ENCODE measurements around the gene SH3GL1.

The SH3GL1 gene

DNA sequence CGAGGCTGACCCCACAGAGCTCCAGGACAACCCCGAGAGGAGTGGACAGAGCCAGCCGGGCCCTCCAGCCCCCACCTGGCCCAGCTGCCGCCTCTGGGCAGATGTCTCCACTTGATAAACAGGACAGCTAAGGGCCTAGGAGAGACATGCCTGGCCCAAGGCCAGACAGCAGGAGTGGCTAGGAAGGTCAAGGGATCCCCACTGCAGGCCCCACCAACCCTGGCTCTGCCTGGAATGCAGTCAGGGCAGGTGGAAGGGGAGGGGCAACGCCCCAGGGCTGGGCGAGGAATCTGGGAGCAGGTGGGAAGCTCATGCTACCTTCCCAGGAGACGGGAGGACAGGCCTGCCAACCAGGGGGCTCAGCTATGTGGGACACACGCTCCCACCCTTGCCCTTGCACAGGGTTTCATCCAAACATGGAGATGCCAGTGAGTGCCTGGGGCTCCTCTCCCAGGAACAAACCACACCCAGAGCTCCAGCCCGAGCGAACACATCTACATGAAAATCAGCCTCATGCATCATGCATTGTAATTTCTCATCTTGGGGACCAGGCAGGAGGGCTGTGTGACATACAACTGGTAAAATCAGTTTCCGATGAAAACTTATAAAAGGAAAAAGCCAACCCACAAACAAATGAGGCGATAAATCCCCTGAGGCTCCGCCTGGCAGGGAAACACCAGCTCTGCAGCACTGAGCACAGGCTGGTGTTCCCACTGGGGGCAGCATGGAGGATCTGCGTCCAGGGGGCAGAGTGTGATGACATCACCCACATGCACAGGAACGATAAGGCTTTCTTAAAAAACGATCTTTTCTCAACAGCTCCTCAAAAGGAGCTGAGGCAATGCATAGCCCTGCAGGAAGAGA lies 25.0 kb downstream of the SH3GL1 start:
- peak; percentile 86 for DNase-seq (ENCODE audit: low read depth)

DNA sequence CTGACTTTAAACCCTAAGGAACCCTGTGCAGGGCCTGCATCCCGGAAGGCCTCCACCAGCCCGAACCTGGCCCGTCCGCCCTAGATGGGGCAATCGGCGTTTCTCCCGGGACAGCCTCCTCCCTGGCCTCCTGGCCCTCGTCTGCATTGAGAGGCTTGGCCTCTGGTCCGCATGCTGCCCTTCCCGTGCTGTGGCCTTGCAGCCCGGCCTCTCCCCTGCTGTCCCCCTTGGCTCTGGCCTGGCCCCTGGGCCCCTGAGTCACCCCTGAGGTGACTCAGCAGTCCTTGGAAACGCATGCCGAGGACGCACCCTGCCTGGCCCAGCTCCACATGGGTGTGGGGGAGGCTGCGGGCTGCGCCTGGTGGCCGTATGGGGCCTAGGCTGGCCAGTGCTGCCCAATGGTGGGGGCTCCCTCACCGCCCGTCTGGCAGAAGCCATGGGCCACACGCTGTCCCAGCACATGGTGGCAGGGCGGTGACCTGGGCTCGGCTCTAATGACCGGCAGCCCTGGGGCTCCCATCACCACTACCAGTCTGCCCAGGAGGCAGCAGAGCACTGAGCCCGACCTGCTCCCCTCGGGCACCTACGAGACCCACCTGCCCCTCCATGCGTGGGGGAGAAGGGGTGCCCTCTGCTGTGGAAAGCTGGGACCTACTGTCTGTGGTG lies 25.7 kb downstream of the SH3GL1 start:
- peak; percentile 96 for DNase-seq (ENCODE audit: low read depth)

DNA sequence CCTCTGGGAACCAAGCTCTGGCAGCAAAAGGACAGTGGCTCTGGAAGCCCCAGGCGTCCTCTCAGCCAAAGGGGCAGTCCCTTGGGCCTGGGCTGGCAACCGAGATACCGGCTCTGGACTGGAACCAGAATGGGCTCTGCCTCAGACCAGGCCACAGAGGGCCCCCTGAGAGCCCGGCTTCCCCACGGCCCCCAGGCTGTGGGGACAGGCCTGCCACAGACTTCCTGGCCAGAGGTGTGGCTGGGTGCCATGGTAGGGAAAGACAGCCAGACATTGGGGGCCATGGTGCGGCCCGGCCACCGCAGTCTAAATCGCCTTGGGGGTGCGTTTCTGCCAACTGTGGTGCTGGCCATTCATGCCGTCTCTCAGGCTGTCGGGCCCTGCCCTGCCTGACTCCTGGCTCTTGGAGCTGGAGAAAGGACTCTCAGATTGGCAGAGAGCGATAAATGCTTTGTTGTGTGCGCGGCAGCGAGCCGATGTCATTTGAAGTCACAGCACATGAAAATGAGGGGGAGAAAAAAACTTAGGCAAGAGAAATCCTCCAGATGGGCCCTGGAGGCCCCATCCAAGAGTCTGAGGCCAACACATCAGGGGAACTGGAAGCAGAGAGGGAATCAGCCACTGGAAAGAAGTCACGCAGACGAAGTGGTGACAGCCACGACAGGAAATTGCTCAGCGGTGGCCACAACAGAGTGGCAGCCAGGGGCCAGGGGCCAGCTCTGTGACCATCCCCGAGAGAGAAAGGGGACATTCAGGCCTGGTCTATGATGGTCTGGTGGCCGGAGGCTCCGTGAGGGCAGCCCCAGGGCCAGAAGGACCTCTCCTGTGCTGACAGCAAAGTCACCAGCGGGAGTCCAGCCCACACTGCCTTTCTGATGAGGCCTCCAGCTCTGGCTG lies 26.5 kb downstream of the SH3GL1 start:
- DNase-seq (ENCODE audit: low read depth), result no peak

DNA sequence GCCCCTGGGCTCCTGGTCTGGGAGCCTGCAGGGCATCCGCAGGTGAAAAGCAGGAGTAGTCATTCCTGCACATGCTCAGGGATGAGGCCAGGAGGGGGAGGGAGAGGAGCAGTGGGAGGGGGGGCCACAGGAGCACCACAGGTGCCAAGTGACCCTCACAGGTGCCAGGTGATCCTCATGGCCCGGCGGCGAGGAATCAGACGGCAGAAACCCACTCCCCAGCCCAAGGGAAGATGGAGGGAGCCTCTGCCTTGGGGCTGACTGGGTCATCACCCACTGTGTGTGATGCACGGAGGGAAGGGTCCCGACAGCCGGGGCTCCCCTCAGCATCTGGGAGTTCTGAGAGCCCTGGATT lies 27.4 kb downstream of the SH3GL1 start:
- DNase-seq (ENCODE audit: low read depth), result no peak

DNA sequence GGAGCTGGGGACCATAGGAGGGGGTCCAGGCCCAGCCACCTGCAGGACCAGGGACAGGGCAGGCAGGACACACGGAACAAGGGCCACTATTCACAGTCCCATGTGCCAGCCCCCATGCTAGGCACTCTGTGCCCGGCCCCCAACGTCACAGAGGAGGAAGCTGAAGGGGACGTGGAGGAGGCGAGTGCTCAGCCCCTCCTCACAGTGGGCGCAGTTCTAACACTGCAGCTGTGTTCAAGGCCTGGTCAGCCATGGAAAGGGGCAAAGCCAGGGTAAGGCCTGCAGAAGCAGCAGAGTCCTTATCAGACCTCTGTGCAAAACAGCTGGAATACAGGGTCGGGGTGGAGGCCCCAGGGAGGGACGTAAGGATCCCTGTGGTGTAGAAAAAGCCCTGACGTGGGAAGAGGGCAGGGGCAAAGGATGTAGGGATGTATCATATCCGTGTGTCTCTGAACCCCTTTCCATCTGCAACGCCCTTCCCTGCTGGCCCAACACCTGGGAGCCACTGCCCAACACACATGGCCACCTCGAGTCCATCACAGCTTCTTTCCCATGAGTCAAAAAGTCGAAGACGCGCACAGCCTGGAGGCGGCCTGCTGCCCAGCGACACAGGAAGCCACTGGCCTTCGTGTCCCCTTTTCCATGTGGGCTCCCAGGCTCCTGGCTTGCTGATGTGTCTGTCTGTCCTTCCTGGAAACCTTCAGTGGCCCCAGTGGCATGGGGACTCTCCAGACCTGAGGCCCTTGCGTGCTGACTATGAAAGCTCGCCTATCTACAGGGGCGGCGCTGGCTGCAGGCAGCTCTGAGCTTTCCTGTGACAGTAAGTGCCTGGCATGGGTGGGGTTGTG lies 28.0 kb downstream of the SH3GL1 start:
- DNase-seq (ENCODE audit: low read depth), result no peak

DNA sequence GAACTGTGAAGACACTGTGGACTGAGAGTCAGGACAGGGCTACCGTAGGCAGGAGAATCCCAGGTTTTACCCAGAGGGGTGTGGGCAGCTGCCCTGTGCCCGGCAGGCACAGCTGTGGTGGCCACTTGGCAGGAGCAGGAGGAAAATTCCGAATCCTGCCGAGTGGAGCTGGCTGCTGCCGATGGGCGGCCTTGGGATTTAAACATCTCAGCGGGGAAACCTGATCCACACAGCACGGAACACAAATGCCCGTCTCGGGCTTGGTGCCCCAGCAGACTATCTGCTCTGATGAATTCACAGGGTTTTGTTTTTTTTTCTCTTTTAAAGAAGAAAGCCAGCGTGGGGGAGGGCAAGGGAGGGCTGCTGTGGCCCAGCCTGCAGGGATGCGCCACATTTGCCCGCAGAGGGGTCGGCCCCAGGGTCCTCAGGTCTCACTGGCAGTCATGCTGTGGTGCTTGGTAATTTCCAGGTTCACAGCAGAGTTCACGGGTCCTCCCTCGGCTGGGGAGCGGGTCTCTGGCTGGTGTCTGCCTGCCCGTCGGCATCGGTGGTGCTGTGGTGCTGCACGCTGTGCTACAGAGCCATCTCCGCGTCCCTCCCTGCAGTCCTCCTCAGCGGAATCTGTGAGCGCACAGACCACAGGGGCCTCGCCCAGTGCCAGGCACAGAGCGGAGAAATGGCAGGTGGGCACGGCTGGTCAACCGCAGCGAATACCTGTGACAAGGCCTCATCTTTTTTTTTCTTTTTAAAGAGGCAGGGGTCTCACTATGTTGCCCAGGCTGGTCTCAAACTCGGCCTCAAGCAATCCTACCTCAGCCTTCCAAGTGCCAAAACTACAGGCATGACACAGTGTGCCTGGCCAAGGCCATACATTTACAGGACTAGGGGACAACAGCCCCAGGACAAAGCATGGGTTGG lies 28.8 kb downstream of the SH3GL1 start:
- DNase-seq (ENCODE audit: low read depth), result no peak

DNA sequence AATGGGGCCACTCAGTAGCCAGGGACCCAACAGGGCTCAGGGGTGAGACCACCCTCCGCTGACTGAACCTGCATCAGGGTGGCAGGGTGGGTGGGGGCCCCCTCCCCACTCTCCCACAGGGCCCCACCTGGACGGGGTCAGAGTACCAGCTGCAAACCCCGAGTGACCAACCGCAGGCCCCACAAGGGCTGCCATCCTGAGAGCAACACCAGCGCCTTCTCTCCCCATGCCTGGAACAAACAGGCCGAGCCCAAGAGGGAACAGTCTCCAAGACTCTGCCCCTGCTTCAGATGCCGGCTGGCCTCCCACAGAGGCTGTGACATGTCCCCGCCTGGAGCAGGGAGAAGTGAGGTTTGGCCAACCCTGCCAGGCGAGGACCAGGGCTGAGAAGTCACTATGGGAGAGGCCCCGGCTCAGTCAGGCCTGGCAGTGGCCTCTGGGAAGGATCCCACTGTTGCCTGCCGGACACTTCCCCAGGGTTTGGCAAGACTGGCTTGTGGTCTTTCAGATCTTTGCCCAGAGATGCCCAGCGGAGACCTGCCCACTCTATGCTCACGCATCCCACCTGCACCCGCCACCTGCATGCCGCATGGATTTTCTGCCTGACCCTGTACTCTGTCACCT lies 29.8 kb downstream of the SH3GL1 start:
- DNase-seq (ENCODE audit: low read depth), result no peak

DNA sequence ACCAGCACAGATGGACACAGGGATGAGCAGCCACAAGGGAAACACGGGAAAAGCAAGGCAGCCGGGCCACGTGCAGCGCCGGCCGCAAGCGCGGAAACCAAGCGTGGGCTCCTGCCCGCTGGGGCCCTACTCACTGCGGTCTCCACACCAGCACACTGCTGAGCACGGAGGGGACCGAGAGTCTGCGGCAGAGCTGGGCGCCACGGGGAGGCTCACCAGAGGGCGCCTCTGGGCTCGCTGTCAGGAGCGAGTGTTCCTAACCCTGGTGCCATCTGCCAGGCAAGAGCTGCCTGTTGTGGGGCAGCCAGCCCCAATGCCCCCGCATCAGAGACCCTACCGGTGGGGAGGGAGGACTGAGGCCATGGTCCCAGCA lies 30.5 kb downstream of the SH3GL1 start:
- no peak for DNase-seq (ENCODE audit: low read depth)

DNA sequence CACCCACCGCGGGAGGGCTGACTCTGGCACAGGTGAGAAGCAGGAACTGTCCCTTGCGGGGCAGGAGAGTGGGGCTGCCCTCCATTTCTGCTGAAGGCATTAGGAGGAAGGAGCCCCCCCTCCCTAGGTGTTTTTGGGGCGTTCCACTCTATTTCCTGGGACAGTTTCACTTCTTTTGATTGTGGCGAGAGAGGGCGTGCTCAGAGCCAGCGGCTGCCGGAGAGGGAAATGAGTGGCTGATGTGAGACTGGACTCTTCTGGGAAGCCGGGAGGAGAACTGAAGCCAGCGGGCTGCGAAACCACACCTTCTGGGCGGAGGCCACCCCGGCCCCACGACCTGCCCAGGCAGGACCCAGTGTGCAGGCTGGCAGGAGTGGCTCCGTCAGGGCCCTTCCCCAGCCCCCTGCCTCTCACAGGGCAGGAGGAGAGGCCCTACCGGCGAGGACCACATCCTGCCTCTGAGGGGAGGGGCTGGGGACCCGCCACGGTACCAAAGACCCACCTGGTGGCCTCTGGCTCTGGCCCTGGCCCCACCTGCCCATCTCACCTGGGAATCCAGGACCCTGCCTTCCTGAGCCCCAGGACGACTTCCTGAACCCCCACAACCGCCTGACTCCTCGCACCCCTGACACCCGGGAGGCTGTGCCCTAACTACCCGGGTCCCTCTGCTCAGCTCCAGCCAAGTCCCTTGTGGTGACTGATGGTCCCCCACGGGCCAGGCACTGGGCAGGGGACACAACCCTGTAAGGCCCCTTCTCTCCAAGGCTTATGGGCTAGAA lies 31.0 kb downstream of the SH3GL1 start:
- no peak for DNase-seq (ENCODE audit: low read depth)

DNA sequence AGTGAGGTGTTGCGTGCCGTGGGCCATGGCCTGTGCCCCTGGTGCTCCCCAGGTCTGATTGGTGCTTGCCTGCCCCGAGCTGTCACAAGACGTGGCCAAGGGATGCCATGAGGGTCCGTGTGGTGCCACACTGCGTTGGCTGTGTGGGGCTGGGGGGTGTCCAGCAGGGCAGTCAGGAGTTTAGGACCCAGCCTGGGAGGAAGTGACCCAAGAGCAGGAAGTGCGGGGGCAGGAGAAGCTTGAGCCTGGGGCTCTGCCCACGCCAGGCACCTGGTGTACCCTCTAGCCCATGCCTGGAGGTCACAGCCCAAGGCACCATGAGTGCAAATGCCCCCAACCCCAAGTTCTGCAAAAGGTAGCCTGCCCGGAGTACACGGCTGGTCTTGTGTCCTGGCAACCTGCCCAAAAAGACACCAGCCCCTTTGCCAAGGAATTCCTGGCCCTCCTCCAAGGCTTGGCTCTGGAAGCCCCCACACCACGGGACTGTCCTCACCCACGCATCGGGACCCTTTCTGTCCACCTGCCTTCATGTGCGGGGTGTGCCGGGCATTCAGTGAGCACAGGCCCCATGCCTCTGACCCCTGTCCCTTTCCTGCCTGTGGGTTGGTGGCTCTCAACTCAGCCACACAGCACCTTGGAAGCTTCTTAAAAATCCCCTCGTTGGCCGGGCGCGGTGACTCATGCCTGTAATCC lies 32.1 kb downstream of the SH3GL1 start:
- no peak for DNase-seq (ENCODE audit: low read depth)

DNA sequence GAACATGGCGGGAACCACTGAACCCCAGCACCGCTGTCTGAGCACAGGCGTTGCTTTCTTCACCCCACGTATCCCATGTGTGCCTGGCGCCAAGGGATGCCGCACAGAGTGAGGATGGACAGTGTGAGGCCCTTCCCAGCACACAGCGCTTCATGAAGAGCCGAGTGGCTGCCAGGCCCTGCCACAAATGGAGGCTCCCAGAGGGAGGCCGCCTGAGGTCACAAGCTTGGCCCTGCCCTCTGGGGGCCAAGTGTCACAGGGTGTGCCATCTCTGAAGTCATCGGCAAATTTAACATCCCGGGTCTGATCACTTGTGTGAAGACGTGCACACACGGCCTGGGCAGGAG lies 32.6 kb downstream of the SH3GL1 start:
- DNase-seq (ENCODE audit: low read depth), result no peak

DNA sequence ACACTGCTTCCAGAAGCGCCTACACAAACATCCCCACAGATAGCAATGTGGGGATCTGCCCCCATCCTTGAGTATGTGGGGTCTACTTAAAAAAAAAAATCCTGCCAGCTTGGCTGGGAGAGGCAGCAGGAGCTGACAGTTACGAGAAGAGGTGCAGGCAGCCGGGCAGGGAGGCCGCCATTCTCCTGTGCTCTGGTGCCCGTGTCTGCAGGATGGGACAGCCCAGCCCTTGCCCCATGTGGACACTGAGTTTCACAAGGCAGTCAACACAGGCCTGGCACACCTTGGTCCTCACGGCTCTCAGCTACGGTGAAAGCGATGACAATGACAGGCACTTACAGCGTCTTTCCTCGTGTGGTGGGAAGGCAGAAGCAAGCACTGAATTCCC lies 33.0 kb downstream of the SH3GL1 start:
- no peak for DNase-seq (ENCODE audit: low read depth)

DNA sequence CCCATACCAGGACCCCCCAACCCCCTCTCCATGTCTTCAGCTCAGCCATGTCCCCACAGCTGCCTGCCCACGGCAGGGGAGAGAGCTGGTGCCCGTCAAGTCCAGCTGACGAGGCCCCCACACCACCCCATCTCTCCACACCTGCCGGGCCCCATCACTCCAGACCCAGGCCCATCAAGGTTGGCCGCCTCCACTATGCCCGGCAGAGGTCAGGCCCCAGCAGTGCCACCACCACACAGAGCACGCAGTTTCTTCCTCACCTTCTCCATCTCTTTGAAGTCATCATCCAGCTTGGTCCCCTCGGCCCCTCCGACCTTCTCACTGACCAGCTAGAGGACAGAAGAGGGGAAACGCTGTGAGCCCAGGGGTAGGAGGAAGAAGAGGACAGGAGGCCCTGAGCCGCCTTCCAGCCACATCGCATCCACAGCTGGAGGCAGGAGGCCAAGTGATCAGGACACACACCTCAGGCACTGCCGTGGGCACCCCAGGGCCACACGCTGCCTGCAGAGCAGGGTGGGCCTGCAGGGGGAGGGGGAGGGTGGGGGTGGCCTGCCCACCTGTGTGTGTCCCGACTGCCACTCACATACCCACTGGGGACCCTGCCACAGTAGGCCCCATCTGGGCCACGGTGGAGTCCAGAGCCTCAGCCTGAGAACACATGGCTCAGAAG lies 33.5 kb downstream of the SH3GL1 start:
- DNase-seq (ENCODE audit: low read depth), result no peak

DNA sequence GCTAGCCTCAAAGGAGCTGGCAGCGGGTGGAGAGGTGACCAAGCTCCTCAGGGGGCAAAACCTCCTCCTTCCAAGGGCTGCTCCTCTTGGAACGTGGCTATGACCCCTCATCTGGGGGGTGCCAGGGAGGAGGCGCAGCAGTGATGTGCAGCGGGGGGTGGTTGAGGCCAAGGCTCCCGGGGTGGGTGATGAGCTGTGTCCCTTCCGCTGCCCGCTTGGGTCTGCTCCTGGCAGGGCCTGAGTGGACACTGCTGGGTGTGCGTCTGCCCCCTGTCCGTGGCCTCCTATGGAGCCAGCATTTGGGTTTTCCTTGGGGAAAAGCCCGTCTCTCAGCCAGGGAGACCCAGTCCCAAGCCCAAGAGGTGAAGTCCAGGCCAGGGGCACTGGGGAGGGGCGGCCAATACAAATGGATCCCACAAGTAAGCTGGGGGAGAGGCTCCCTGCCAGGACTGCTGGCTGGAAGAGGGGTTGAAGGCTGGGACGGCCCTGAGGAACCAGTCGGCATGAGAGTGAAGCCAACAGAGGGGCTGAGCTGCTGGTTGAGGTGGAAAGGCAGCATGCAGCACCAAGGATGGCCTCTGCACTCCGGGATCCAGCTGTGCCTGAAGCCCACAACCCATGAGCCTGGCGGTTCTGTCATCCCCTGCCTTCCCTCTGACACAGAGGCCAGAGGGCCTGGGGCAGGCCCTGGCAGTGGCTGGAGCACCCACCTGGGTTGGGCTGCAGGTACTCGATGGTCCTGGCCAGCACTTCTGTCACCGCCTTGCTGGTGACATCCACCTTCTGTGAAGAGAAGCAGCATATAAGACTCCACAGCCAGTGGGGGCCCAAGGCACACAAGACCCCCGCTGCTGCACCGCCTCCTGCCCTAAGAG lies 34.3 kb downstream of the SH3GL1 start:
- no peak for DNase-seq (ENCODE audit: low read depth)

DNA sequence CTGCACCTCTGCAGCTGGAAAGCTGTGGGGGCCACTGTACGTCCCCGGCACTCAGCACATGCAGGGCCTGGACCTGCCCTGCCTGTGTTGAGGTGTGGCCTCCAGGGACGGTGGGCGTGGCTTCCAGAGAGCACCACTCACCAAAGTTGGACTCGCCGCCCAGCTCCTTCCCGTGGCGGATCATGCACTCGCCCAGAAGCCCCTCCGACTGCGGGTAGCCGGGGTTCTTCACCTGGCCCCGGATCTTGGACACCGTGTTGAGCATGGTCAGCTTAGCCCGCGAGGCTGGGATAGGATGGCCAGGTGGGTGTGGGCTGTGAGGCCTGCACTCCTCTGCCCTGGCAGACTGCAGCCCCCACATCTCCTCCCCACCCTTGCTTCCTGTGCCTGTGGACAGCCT lies 35.0 kb downstream of the SH3GL1 start:
- no peak for DNase-seq (ENCODE audit: low read depth)

DNA sequence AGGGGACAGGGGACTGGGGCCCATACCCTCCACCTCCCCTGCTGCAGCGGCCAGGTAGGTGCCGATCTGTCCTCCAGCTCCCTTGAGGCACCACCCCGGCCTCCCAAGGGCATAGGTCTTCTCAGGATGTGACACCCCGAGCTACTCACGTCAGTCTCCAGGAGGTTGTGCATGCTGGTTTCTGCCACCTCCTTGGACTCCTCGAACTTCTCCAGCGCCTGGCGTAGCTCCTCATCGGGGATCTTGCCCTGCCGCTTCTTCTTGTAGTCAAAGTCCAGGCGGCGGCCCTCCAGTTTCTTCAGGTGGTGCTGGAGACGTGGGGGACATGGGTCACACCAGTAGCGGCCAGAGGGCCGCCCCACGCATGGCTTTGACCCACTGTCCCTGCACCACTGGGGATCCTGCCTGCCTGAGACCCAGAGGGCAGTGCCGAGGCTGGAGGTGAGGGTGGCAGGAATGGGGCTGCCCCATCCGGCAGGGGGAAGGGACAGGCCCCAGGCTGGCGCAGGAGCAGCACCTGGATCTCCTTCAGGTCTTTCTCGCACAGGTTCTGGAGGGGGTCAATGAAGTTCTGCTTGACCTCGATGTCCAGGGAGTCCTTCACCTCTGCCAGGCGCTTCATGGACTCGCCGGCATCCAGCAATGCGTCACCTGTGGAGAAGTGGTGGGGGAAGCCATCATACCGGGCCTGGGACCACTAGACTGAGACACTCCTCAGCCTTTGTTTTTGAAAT lies 36.6 kb downstream of the SH3GL1 start:
- no peak for DNase-seq (ENCODE audit: low read depth)
